NK-92 (cell line): Measurements from ENCODE around the gene MAP3K19.
"Not testable (repeated sequence)": the region's sequence is repeated elsewhere in the genome, so short reads cannot be mapped to it uniquely, and the experiment has no call there.

Experiments
- DNase-seq: peaks from one replicate; lab custom pipeline; 2025; ENCODE audit not compliant: unreplicated experiment; lab: John Stamatoyannopoulos, UW

MAP3K19 gene, protein sequence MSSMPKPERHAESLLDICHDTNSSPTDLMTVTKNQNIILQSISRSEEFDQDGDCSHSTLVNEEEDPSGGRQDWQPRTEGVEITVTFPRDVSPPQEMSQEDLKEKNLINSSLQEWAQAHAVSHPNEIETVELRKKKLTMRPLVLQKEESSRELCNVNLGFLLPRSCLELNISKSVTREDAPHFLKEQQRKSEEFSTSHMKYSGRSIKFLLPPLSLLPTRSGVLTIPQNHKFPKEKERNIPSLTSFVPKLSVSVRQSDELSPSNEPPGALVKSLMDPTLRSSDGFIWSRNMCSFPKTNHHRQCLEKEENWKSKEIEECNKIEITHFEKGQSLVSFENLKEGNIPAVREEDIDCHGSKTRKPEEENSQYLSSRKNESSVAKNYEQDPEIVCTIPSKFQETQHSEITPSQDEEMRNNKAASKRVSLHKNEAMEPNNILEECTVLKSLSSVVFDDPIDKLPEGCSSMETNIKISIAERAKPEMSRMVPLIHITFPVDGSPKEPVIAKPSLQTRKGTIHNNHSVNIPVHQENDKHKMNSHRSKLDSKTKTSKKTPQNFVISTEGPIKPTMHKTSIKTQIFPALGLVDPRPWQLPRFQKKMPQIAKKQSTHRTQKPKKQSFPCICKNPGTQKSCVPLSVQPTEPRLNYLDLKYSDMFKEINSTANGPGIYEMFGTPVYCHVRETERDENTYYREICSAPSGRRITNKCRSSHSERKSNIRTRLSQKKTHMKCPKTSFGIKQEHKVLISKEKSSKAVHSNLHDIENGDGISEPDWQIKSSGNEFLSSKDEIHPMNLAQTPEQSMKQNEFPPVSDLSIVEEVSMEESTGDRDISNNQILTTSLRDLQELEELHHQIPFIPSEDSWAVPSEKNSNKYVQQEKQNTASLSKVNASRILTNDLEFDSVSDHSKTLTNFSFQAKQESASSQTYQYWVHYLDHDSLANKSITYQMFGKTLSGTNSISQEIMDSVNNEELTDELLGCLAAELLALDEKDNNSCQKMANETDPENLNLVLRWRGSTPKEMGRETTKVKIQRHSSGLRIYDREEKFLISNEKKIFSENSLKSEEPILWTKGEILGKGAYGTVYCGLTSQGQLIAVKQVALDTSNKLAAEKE (N-terminal part only)

DNA sequence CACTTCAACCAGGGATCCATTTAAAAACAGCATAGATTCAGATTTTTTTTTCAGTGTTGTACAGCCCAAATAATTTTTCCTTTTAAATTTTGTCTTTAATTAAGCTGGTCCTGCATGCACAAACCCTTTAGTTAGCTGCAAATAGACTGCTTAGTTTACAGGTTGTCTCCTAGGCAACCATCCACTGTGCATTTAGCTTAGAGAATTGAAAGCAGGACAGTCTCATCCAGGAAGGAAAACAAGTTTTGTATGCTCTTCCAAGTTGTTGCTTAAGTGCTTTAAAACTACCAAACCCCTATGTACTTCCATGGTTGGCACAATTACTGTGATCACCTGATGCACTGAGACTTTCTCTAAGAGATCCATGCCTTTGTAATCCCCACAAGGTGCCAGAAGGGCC lies at the start of gene MAP3K19:
Gene MAP3K19, minus strand, starts transcription at position 148 of the 400 bp plus-strand sequence. CDS start 22,800 bp downstream, outside the sequence.
- no peak for DNase-seq

DNA sequence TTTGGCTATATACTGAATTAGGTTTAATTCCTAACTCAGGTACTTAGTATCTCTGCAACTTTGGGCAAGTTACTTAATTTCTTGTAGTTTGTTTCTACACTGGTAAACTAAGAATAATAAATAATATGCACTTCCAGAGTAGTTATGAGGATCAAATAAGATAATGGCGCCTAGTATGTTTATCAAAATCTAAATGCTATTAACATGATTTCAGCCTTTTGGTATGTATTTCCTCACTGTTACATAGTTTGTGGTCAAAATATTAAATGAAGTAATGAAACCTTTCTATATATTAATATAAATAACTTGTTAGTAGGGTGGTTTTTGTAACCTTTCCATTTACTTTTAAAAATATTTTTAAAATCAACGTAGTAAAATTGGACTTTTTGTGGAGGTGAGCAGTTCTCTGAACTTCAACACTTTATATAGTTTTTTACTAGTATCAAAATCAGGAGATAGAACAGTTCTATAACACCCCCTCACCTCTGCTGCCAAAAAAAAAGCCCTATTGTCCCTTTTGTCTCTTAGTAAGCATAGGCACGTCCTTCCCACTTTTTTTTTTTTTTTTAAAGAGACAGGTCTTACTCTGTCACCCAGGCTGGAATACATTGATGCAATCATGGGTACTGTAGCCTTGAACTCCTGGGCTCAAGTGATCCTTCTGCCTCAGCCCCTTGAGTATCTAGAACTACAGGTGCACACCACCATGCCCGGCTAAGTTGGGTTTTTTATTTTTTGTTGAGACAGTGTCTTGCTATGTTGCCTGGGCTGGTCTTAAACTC lies 49.6 kb upstream of the MAP3K19 start:
- DNase-seq = no peak

DNA sequence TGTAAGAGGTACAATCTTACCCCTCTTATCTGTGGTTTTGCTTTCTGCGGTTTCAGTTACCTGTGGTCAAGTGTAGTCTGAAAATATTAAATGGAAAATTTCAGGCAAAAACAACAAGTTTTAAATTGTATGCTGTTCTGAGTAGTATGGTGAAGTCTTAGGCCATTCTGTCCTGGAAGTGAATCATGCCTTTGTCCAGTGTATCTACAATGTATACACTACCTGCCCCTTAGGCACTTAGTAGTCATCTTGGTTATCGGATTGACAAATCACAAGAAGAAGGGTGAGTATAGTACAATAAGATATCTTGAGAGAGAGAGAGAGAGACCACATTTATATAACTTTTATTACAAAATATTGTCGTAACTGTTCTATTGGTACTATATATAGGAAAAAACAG lies 48.3 kb upstream of the MAP3K19 start:
- DNase-seq = no peak

DNA sequence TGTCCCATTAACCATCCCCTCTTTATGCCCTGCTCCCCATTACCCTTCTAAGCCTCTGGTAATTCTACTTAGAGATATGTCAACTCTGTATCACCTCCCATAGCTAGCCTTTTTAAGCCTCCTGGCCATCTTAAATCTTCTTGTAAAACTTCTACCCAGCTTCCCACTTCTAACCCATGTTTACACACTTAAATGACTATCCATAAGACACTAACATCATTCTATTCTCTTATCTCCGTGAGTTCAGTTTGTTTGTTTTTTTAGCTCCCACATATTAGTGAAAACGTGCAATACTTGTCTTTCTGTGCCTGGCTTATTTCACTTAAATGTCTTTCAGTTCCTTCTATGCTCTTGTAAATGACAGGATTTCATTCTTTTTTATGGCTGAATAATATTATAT lies 47.3 kb upstream of the MAP3K19 start:
- DNase-seq = no peak

DNA sequence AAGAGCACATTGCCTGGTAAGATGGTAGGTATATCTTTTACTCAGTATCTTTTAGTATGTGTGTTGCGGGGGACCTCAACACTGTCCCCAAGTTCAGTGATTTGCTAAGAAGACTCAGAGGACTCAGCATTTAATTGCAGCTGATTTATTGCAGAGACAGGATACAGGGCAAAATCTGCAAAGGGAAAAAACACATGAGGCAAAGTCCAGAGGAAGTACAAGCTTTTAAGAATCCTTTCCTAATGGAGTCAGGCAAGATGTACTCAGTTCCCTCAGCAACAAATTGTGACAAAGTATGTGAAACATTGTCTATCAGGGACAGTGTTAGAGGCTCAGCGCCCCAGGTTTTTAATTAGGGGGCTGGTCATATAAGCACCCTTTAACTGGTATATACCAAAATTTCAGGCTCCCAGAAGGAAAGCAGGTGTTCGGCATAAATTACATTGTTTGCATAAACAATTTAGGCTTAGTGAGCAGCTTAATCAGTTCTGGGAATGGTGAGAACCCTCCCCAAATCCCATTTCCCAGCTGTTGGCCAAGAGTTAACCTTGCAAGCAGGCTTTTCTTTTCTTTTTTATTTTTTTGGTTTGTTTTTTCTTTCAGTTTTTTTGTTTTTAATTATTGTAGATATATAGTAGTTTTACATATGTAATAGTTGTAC lies 46.6 kb upstream of the MAP3K19 start:
- no peak for DNase-seq

GRCh38 chr2:135093193-135093592 lies 45.9 kb upstream of the MAP3K19 start:
- no peak for DNase-seq

DNA sequence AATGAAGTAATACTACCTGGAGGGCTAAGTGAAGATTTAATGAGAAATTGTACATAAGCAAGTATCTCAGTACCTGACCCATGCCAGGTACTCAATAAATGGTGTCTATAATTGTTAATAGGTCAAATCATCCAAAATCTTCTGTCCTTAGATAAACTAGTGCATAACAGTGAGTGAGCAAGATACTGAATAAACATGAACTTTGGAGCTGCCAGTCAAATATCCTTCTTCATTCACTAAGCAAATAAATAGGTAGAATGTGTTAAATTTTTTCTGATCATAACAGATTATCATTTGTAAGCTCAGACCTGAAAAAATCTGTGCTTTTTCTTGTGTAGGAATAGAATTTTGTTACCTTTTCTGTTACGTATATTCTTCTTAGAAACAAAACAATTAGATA lies 44.4 kb upstream of the MAP3K19 start:
- no peak for DNase-seq

DNA sequence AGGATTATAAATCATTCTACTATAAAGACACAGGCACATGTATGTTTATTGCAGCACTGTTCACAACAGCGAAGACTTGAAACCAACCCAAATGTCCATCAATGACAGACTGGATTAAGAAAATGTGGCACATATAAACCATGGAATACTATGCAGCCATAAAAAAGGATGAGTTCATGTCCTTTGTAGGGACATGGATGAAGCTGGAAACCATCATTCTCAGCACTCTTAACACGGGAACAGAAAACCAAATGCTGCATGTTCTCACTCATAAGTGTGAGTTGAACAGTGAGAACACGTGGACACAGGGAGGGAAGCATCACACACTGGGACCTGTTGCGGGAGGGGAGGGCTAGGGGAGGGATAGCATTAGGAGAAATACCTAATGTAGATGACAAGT lies 42.4 kb upstream of the MAP3K19 start:
- not testable (repeated sequence) for DNase-seq

DNA sequence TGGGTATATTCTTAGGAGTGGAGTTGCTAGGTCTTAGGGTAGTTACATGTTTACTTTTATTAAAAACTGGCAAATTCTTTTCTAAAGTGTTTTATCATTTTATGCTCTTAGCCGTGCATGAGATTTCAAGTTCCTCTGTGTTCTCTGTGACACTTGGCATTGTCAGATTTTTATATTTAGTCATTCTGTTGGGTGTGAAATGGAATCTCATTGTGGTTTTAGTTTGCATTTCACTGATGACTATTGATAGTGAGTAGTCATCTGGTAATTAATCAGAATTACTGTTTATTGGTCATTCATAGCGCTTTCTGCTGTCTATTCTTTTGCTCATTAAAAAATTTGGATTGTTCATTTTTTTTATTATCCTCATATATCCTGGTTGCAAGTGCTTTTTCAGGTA lies 39.0 kb upstream of the MAP3K19 start:
- no peak for DNase-seq

- DNase-seq = no peak
Measured at GRCh38 chr2:135078417-135078816, 31.2 kb upstream of the MAP3K19 start.

- no peak for DNase-seq
Measured at GRCh38 chr2:135076556-135076955, 29.3 kb upstream of the MAP3K19 start.

DNA sequence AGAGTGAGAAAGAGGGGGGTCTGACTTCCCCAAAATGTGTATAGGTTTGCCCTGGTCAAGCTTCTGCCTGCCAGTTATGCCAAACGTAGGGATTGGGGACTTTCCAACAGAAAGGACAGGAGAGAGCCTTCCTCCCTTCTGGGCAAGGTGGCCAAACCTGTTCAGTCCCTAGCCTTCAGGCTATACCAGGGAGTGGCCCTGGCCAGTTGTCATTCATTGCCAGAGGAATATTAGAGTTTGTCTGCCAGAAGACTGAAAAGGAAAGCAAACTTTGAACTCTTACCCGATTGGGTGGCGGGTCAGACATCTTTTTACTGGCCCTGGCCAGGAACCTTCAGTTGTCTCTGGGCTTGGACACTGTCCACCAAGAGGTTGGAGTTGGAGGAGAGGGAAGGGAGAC lies 27.0 kb upstream of the MAP3K19 start:
- DNase-seq = no peak

GRCh38 chr2:135072125-135072997 lies 25.1 kb upstream of the MAP3K19 start:
- no peak for DNase-seq

- DNase-seq = no peak
Measured at GRCh38 chr2:135066710-135067109, 19.5 kb upstream of the MAP3K19 start.

- no peak for DNase-seq
Measured at GRCh38 chr2:135064149-135064548, 16.9 kb upstream of the MAP3K19 start.

- no peak for DNase-seq
Measured at GRCh38 chr2:135063210-135063609, 16.0 kb upstream of the MAP3K19 start.

DNA sequence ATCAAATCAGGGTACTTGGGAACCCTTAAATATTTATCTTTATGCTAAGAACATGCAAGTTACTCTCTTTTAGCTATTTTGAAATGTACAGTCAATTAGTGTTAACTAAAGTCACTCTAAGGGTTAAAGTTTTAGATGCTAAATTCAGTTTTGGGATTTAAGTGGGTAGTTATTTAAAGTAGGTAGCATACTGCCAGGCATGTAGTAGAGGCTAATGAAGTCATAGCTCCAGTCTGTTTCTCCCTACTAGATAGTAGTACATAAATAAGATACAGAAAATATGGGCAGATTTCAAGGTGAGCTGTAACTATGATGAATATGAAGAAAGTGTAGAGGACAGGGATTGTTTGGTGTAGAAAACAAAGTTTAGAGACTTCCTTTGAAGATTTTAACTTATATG lies 12.3 kb upstream of the MAP3K19 start:
- no peak for DNase-seq

DNA sequence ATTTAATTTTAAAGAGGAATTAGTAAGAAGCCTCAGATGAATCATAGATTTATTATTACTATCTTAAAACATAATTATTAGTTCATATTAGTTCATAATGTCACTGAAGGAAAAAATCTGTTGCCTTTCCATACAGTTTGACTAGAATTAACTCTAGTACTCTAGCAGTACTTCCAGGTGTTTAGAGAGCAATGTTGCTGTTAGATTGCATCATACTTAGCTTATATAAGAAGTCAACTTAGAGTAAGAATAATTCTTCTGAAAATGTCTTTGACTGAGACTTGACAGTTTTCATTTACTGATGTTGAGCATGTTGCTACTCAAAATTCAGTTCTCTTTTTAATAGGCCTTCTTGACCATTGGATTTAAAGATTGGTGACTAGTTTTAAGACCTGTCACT lies 9.5 kb upstream of the MAP3K19 start:
- DNase-seq = no peak

DNA sequence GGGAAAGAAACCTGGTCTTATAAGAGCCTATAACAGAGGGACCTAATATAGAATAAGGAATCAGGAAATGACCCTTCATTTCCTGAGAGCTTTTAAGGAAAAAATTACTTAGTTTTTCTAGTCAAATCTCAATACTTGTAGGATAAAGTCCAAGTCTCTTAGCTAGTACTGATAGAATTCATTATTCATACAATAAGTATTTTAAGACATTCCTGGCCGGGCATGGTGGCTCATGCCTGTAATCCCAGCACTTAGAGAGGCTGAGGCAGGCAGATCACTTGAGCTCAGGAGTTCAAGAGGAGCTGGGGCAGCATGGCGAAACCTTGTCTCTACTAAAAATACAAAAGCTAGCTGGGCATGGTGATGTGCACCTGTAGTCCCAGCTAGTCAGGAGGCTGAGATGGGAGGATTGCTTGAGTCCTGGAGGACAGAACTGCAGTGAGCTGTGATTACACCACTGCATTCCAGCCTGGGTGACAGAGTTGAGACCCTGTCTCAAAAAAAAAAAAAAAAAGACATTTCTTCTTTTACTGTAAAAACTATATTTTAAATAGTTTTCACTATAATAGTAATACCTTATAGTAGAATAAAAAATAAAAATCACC lies 8.0 kb upstream of the MAP3K19 start:
- DNase-seq = no peak
